Esophagus squamous epithelium (tissue), 4 donors: ENCODE data around the gene CYP4F2.

ENCODE experiments used
- CTCF ChIP-seq, 6 experiments: fragments of 450-650 bp in 4 of 6; fragments of 200-600 bp in 2 of 6; sonication (generic) in 2 of 6; IDR thresholded peaks; one replicate each; pipeline ENCODE4 v1.5.1; 2016 to 2019; ENCODE audit warnings: antibody characterized with exemption in 6 of 6, mild to moderate bottlenecking in 4 of 6, moderate library complexity in 4 of 6
- POLR2A ChIP-seq, 4 donors: fragments of 450-650 bp; IDR thresholded peaks; one replicate each; pipeline ENCODE4 v1.6.1; 2017; ENCODE audit warnings: antibody characterized with exemption in 4 of 4, mild to moderate bottlenecking in 4 of 4, moderate library complexity in 3 of 4

GRCh38 chr19:15922021-15922420, 24.1 kb upstream of the CYP4F2 start:
- TF ChIP-seq CTCF (IDR thresholded peaks at IDR 0.05) (no peak), POLR2A (IDR thresholded peaks at IDR 0.05) (no peak)
